A549 treated with Hydrocortisone at 1 μM for 4 hours (cell line): ENCODE measurements around the gene WIPF3. TPM values are rescaled to one million over a fixed set of nuclear protein-coding genes. Genes with fewer than 3 reads are reported as not detected.

ENCODE experiments used
- total RNA-seq: library from RNA; stranded (reverse); fragments of 200-300 nt; extraction: Qiagen RNA extraction; gene quantifications from 5 replicates; pipeline ENCODE4 v1.2.3, GENCODE V29; 2022

The WIPF3 gene, protein sequence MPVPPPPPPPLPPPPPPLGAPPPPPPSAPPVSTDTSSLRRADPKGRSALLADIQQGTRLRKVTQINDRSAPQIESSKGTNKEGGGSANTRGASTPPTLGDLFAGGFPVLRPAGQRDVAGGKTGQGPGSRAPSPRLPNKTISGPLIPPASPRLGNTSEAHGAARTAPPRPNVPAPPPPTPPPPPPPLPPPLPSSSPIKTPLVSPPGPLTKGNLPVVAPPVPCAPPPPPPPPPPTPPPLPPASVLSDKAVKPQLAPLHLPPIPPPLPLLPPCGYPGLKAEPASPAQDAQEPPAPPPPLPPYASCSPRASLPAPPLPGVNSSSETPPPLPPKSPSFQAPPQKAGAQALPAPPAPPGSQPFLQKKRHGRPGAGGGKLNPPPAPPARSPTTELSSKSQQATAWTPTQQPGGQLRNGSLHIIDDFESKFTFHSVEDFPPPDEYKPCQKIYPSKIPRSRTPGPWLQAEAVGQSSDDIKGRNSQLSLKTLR
- 0.43 to 0.59 TPM (median 0.51 TPM) in 5 replicates for total RNA-seq

DNA sequence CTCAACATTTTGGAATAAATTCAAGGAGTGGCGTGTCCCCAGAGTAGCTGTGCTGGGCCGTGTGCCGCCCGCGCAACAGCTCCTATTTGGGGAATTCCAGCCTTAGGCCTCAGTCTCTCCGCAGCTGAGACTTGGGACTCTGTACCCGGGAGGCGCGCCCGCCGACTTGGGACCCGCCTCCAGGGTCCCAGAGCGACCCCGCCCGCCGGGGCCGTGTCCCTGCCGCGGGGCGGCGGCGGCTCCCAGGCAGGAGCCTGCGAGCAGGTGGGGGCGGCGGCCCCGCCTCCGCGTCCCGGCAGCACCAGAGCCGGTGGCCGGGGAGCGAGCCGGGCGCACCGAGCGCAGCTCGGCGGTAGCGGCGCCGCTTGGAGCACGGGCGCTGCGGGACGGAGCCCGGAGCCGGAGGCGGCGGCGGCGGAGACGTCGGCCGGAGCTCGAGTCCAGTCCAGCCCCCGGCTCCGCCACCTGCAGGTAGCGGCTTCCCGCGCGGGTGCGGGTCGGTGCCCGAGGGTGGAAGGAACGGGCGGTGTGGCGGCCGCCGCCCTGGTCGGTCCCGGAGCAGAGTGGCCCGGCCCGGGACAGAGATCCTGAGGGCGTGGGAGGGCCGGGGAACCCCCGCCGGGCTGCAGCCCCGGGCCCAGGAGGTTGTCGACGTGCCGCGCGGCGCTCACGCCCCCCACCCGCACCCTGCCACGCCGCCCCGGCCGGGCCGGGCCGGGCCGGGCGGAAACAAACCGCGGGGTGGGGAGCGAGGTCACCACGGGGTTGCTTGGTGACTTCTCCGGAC lies at the start of gene WIPF3:
TSS of gene WIPF3 (plus strand) at position 301 of the 787 bp plus-strand sequence. CDS start 28,217 bp downstream, outside the sequence.

Other genes with a start within 250 kb of the WIPF3 start
- 4.0 to 5.6 TPM (median 4.9 TPM) in 5 replicates for gene PRR15, start 242.7 kb upstream of the WIPF3 start, total RNA-seq
- gene SCRN1, start 183.3 kb downstream of the WIPF3 start, total RNA-seq = 46.2 to 75.7 TPM (median 57.4 TPM) in 5 replicates
- 6.9 to 10.9 TPM (median 8.6 TPM) in 5 replicates for gene FKBP14, start 220.2 kb downstream of the WIPF3 start, total RNA-seq
- 4.9 to 6.2 TPM (median 5.4 TPM) in 5 replicates for gene PLEKHA8, start 221.9 kb downstream of the WIPF3 start, total RNA-seq